HG03469 (cell line): ENCODE data around the gene SPEF1.
"Not testable (repeated sequence)": the region's sequence is repeated elsewhere in the genome, so short reads cannot be mapped to it uniquely, and the experiment has no call there.

Experiments
- ATAC-seq: cut with Tn5 transposase; IDR thresholded peaks from one replicate; pipeline ENCODE4 v1.9.1; 2021; ENCODE audit warnings: mild to moderate bottlenecking, moderate library complexity, moderate number of reproducible peaks; ENCODE audit not compliant: unreplicated experiment

SPEF1 gene

GRCh38 chr20:3811467-3812258, 30.4 kb upstream of the SPEF1 start:
- ATAC-seq = no peak

- no peak for ATAC-seq
Observed at GRCh38 chr20:3808544-3808943, 27.3 kb upstream of the SPEF1 start.

GRCh38 chr20:3804781-3805180, 23.5 kb upstream of the SPEF1 start:
- ATAC-seq = no peak

GRCh38 chr20:3804254-3804751, 23.1 kb upstream of the SPEF1 start:
- no peak for ATAC-seq

GRCh38 chr20:3803854-3804253, 22.6 kb upstream of the SPEF1 start:
- ATAC-seq = no peak

- ATAC-seq = no peak
Observed at GRCh38 chr20:3803289-3803688, 22.0 kb upstream of the SPEF1 start.

GRCh38 chr20:3802524-3803239, 21.4 kb upstream of the SPEF1 start:
- ATAC-seq = no peak

- no peak for ATAC-seq
Observed at GRCh38 chr20:3801846-3802245, 20.6 kb upstream of the SPEF1 start.

- no peak for ATAC-seq
Observed at GRCh38 chr20:3801299-3801698, 20.1 kb upstream of the SPEF1 start.

GRCh38 chr20:3800878-3801260, 19.6 kb upstream of the SPEF1 start:
- no peak for ATAC-seq

- no peak for ATAC-seq
Observed at GRCh38 chr20:3800256-3800877, 19.1 kb upstream of the SPEF1 start.

GRCh38 chr20:3798908-3799248, 17.6 kb upstream of the SPEF1 start:
- ATAC-seq = no peak

- no peak for ATAC-seq
Observed at GRCh38 chr20:3798373-3798768, 17.1 kb upstream of the SPEF1 start.

GRCh38 chr20:3797592-3798372, 16.5 kb upstream of the SPEF1 start:
- ATAC-seq = no peak

GRCh38 chr20:3797226-3797545, 15.9 kb upstream of the SPEF1 start:
- ATAC-seq = no peak

- ATAC-seq = no peak
Observed at GRCh38 chr20:3796477-3797225, 15.4 kb upstream of the SPEF1 start.

- peak; percentile 35 for ATAC-seq
Observed at GRCh38 chr20:3795511-3796468, 14.5 kb upstream of the SPEF1 start, which contains the start of gene CDC25B. Gene CDC25B (plus strand): TSS chr20:3796310. CDS start chr20:3796532, 222 bp downstream.

- ATAC-seq = no peak
Observed at GRCh38 chr20:3794701-3795420, 13.6 kb upstream of the SPEF1 start.

GRCh38 chr20:3794168-3794567, 12.9 kb upstream of the SPEF1 start:
- ATAC-seq = not testable (repeated sequence)
